ENCODE results near the gene NUP98. TPM values are rescaled to one million over a fixed set of nuclear protein-coding genes. Genes with fewer than 3 reads are reported as not detected.
A peak's percentile ranks its signal among the peaks of the same experiment; 100 is the strongest.
"Not testable (repeated sequence)": the region's sequence is repeated elsewhere in the genome, so short reads cannot be mapped to it uniquely, and the experiment has no call there.

NUP98 gene
- total RNA-seq, 2 donors from 2014 or later: 51.6 to 53.8 TPM

GRCh38 chr11:3660960-3661359 lies 136.4 kb downstream of the NUP98 start:
- intact Hi-C loops (cut with DNase I): no loop called here
- DNase-seq (ENCODE audit: low spot score): no peak

- no peak for DNase-seq (ENCODE audit: low spot score)
- intact Hi-C loops (cut with DNase I): no loop called here
Observed at GRCh38 chr11:3659595-3660515, 137.5 kb downstream of the NUP98 start.

- intact Hi-C loops (cut with DNase I): no loop called here
- no peak for DNase-seq (ENCODE audit: low spot score)
Observed at GRCh38 chr11:3658252-3658651, 139.1 kb downstream of the NUP98 start.

- intact Hi-C loops (cut with DNase I); DNase-seq (ENCODE audit: low spot score): not testable (repeated sequence)
Observed at GRCh38 chr11:3657331-3657730, 140.0 kb downstream of the NUP98 start.

- DNase-seq (ENCODE audit: low spot score): peak; percentile 24
- intact Hi-C loops (cut with DNase I): no loop called here
Observed at GRCh38 chr11:3655547-3655946, 141.8 kb downstream of the NUP98 start.

GRCh38 chr11:3652514-3652913 lies 144.8 kb downstream of the NUP98 start:
- DNase-seq (ENCODE audit: low spot score); intact Hi-C loops (cut with DNase I): not testable (repeated sequence)

- peak; percentile 11 for DNase-seq (ENCODE audit: low spot score)
- intact Hi-C loops (cut with DNase I): not testable (repeated sequence)
Observed at GRCh38 chr11:3649374-3649773, 148.0 kb downstream of the NUP98 start.

- DNase-seq (ENCODE audit: low spot score): peak; percentile 46
- intact Hi-C loops (cut with DNase I): not testable (repeated sequence)
Observed at GRCh38 chr11:3648843-3649242, 148.5 kb downstream of the NUP98 start.

- peak; percentile 5 for DNase-seq (ENCODE audit: low spot score)
- intact Hi-C loops (cut with DNase I): no loop called here
Observed at GRCh38 chr11:3645552-3645951, 151.8 kb downstream of the NUP98 start.

- intact Hi-C loops (cut with DNase I): no loop called here
- no peak for DNase-seq (ENCODE audit: low spot score)
Observed at GRCh38 chr11:3644817-3645235, 152.5 kb downstream of the NUP98 start, which contains the start of gene ART1. TSS of gene ART1 (plus strand) at chr11:3645128. CDS start at chr11:3659214, 14,086 bp downstream.

- DNase-seq (ENCODE audit: low spot score); intact Hi-C loops (cut with DNase I): not testable (repeated sequence)
Observed at GRCh38 chr11:3643102-3643546, 154.2 kb downstream of the NUP98 start.

- intact Hi-C loops (cut with DNase I): no loop called here
- DNase-seq (ENCODE audit: low spot score): peak; percentile 89
Observed at GRCh38 chr11:3642071-3642951, 155.0 kb downstream of the NUP98 start.

GRCh38 chr11:3641701-3642070 lies 155.7 kb downstream of the NUP98 start, which contains the start of gene ART5:
TSS of gene ART5 (minus strand) at chr11:3641992. CDS start at chr11:3641862, 130 bp downstream.
- intact Hi-C loops (cut with DNase I): no loop called here

GRCh38 chr11:3641191-3641590 lies 156.2 kb downstream of the NUP98 start:
- intact Hi-C loops (cut with DNase I): no loop called here
- no peak for DNase-seq (ENCODE audit: low spot score)

More at GRCh38 chr11:3641701-3642070, 155.7 kb downstream of the NUP98 start, which contains the start of gene ART5:
- DNase-seq (ENCODE audit: low spot score): no peak

GRCh38 chr11:3639841-3640240 lies 157.5 kb downstream of the NUP98 start:
- intact Hi-C loops (cut with DNase I): no loop called here

GRCh38 chr11:3638513-3638912 lies 158.8 kb downstream of the NUP98 start:
- DNase-seq (ENCODE audit: low spot score): no peak
- intact Hi-C loops (cut with DNase I): no loop called here

More at GRCh38 chr11:3639841-3640240, 157.5 kb downstream of the NUP98 start:
- no peak for DNase-seq (ENCODE audit: low spot score)

GRCh38 chr11:3637201-3637600 lies 160.2 kb downstream of the NUP98 start:
- intact Hi-C loops (cut with DNase I): no loop called here
- peak; percentile 46 for DNase-seq (ENCODE audit: low spot score)

GRCh38 chr11:3635641-3636375 lies 161.5 kb downstream of the NUP98 start:
- intact Hi-C loops (cut with DNase I): no loop called here
- peak; percentile 47 for DNase-seq (ENCODE audit: low spot score)

- intact Hi-C loops (cut with DNase I): no loop called here
- peak; percentile 55 for DNase-seq (ENCODE audit: low spot score)
Observed at GRCh38 chr11:3632070-3632660, 165.2 kb downstream of the NUP98 start.
